Ishikawa (cell line): ENCODE data around the gene GRIK4.

Experiments used
- CEBPB ChIP-seq: IDR thresholded peaks from 2 replicates; pipeline ENCODE4 v1.6.1; 2012
- EP300 ChIP-seq: IDR thresholded peaks from 2 replicates; pipeline ENCODE4 v1.6.1; 2012; ENCODE audit warnings: borderline replicate concordance
- MAX ChIP-seq: IDR thresholded peaks from 2 replicates; pipeline ENCODE4 v1.6.1; 2012
- RAD21 ChIP-seq: IDR thresholded peaks from 2 replicates; pipeline ENCODE4 v1.6.1; 2012; ENCODE audit warnings: low read depth
- REST ChIP-seq: IDR thresholded peaks from 2 replicates; pipeline ENCODE4 v1.6.1; 2012; ENCODE audit warnings: low read depth, mild to moderate bottlenecking
- TAF1 ChIP-seq: IDR thresholded peaks from 2 replicates; pipeline ENCODE4 v1.6.1; 2012; ENCODE audit warnings: low read depth, mild to moderate bottlenecking
- TCF12 ChIP-seq: IDR thresholded peaks from 2 replicates; pipeline ENCODE4 v1.6.1; 2012; ENCODE audit warnings: low read depth
- TEAD4 ChIP-seq: IDR thresholded peaks from 2 replicates; pipeline ENCODE4 v1.6.1; 2012
- YY1 ChIP-seq: IDR thresholded peaks from 2 replicates; pipeline ENCODE4 v1.6.1; 2012; ENCODE audit warnings: low read depth
- ZBTB7A ChIP-seq: IDR thresholded peaks from 2 replicates; pipeline ENCODE4 v1.6.1; 2012; ENCODE audit warnings: low read depth

- TF ChIP-seq REST (no peak), TAF1 (no peak), MAX (no peak), YY1 (no peak), EP300 (no peak), RAD21 (no peak), ZBTB7A (no peak), TCF12 (no peak), CEBPB (no peak), TEAD4 (no peak)
These were observed 115.2 kb downstream of the GRIK4 start for GRCh38 chr11:120626791-120627190.
